ENCODE results near the gene HOXA3. TPM values are rescaled to one million over a fixed set of nuclear protein-coding genes. Genes with fewer than 3 reads are reported as not detected.

Gene HOXA3
- total RNA-seq, 1 donor from 2014 or later, result 0.72 TPM

Small RNA genes within 50 kb of the gene (microRNA-seq; reads per million reads assigned to microRNA genes)
- gene MIR196B (ENCODE audit: borderline number of aligned reads), result 9.8 reads per million, percentile 4 among the genes with 10 or more reads in this experiment

Other genes with a start within 250 kb of the HOXA3 start
- gene HOXA1, start 56.6 kb downstream of the HOXA3 start, total RNA-seq, result not detected
- 0.12 TPM for gene HOXA2, start 49.9 kb downstream of the HOXA3 start, total RNA-seq
- 0.15 TPM for gene HOXA4, start 21.8 kb downstream of the HOXA3 start, total RNA-seq
- gene HOXA5, start 8.9 kb downstream of the HOXA3 start, total RNA-seq, result not detected
- not detected for gene HOXA6, start 4.8 kb downstream of the HOXA3 start, total RNA-seq
- gene HOXA7, start 4.1 kb upstream of the HOXA3 start, total RNA-seq, result not detected
- not detected for gene HOXA9, start 13.0 kb upstream of the HOXA3 start, total RNA-seq
- not detected for gene HOXA10, start 21.7 kb upstream of the HOXA3 start, total RNA-seq
- gene HOXA11, start 32.6 kb upstream of the HOXA3 start, total RNA-seq, result not detected
- gene HOXA13, start 47.5 kb upstream of the HOXA3 start, total RNA-seq, result not detected
- gene EVX1, start 90.2 kb upstream of the HOXA3 start, total RNA-seq, result not detected